NCI-H2107 (cell line): ENCODE measurements around the gene RO60.
A peak's percentile ranks its signal among the peaks of the same experiment; 100 is the strongest.

Experiments used
- DNase-seq: peaks from one replicate; lab custom pipeline; 2025; lab: John Stamatoyannopoulos, UW

Gene RO60

GRCh38 chr1:193060938-193061337 is 1.5 kb downstream of the RO60 start:
- DNase-seq = no peak

- DNase-seq = no peak
Measured at GRCh38 chr1:193062698-193063463, 3.5 kb downstream of the RO60 start.

- no peak for DNase-seq
Measured at GRCh38 chr1:193065954-193066353, 6.5 kb downstream of the RO60 start.

- DNase-seq = no peak
Measured at GRCh38 chr1:193066606-193067005, 7.2 kb downstream of the RO60 start.

- no peak for DNase-seq
Measured at GRCh38 chr1:193068013-193068412, 8.6 kb downstream of the RO60 start.

GRCh38 chr1:193069748-193070385 is 10.5 kb downstream of the RO60 start:
- DNase-seq = no peak

- DNase-seq = no peak
Measured at GRCh38 chr1:193070386-193070753, 11.0 kb downstream of the RO60 start.

GRCh38 chr1:193070942-193071341 is 11.5 kb downstream of the RO60 start:
- DNase-seq = no peak

- no peak for DNase-seq
Measured at GRCh38 chr1:193077991-193078390, 18.6 kb downstream of the RO60 start.

- DNase-seq = no peak
Measured at GRCh38 chr1:193079187-193079586, 19.8 kb downstream of the RO60 start.

GRCh38 chr1:193083365-193084088 is 24.1 kb downstream of the RO60 start:
- DNase-seq = no peak

GRCh38 chr1:193085263-193085662 is 25.9 kb downstream of the RO60 start:
- no peak for DNase-seq

- no peak for DNase-seq
Measured at GRCh38 chr1:193086342-193086741, 26.9 kb downstream of the RO60 start.

- DNase-seq = no peak
Measured at GRCh38 chr1:193087893-193088292, 28.5 kb downstream of the RO60 start.

GRCh38 chr1:193090865-193091264 is 31.5 kb downstream of the RO60 start:
- no peak for DNase-seq

- no peak for DNase-seq
Measured at GRCh38 chr1:193094112-193094511, 34.7 kb downstream of the RO60 start.

GRCh38 chr1:193102662-193103061 is 43.2 kb downstream of the RO60 start:
- no peak for DNase-seq

GRCh38 chr1:193103759-193104501 is 44.5 kb downstream of the RO60 start:
- no peak for DNase-seq

GRCh38 chr1:193104502-193104906 is 45.1 kb downstream of the RO60 start:
- no peak for DNase-seq

- peak; percentile 44 for DNase-seq
Measured at GRCh38 chr1:193104907-193105820, 45.8 kb downstream of the RO60 start, which contains the start of gene GLRX2. Gene GLRX2, minus strand, starts transcription at chr1:193105414. Its CDS starts 32 bp downstream, at chr1:193105382.

GRCh38 chr1:193105821-193106177 is 46.4 kb downstream of the RO60 start:
- no peak for DNase-seq
